Measurements from ENCODE around the gene BFSP1.

- TF ChIP-seq CTCF (IDR thresholded peaks at IDR 0.05) (no peak), POLR2AphosphoS5 (IDR thresholded peaks at IDR 0.05) (no peak)
Measured at GRCh38 chr20:17505636-17506517, 25.3 kb downstream of the BFSP1 start.

All from sigmoid colon (tissue), 4 donors.